A549 (cell line): ENCODE data around the gene BBS9. TPM values are rescaled to one million over a fixed set of nuclear protein-coding genes. Genes with fewer than 3 reads are reported as not detected.

Experiments used
- ATAC-seq, 2 experiments: fragments of 200-7000 bp in 1 of 2; fragments of >200 bp in 1 of 2; cut with Nextera tagmentation in 1 of 2; cut with Tn5 transposase in 1 of 2; 3 replicates each; pipeline versions ENCODE4 v1.8.0 to v1.9.1; 2018 to 2020; ENCODE audit warnings: mild to moderate bottlenecking in 1 of 2, moderate library complexity in 1 of 2
- CTCF ChIA-PET: fragments of 300-600 bp; sonication (Branson Sonifier 250); formaldehyde crosslinking; extraction: SDS; loops from one replicate; lab custom pipeline; 2021; ENCODE audit warnings: antibody characterized with exemption, inconsistent platforms; lab: Yijun Ruan, JAX
- POLR2A ChIA-PET: fragments of 350-600 bp; formaldehyde crosslinking; extraction: SDS; loops from one replicate; lab custom pipeline; 2021; ENCODE audit warnings: antibody characterized with exemption, inconsistent platforms; lab: Yijun Ruan, JAX
- DNase-seq, 2 experiments: peaks; one replicate each; pipeline versions ENCODE4 v3.0.0 to v3.0.0-alpha.2; 2011 to 2016; ENCODE audit warnings: low read depth in 1 of 2, low spot score in 1 of 2
- FAIRE-seq: peaks from 2 replicates; lab custom pipeline; 2011; peaks lifted over from hg19 to GRCh38; lab: Jason Lieb, UNC
- H3K27ac ChIP-seq, 2 experiments: fragments of >200 bp; sonication (Bioruptor Twin); formaldehyde crosslinking; 3 replicates each; pipeline ENCODE4 v1.5.1; 2016 to 2017
- H3K4me1 ChIP-seq: fragments of >200 bp; sonication (Bioruptor Twin); formaldehyde crosslinking; 3 replicates; pipeline ENCODE4 v1.6.1; 2016
- H3K4me2 ChIP-seq: fragments of >200 bp; sonication (Bioruptor Twin); formaldehyde crosslinking; 3 replicates; pipeline ENCODE4 v1.6.1; 2016
- H3K4me3 ChIP-seq: fragments of >200 bp; sonication (Bioruptor Twin); formaldehyde crosslinking; 3 replicates; pipeline ENCODE4 v1.5.1; 2016
- H3K9me3 ChIP-seq: fragments of >200 bp; sonication (Bioruptor Twin); formaldehyde crosslinking; 3 replicates; pipeline ENCODE4 v1.6.1; 2016
- BHLHE40 ChIP-seq: IDR thresholded peaks from 2 replicates; pipeline ENCODE4 v1.6.1; 2012; ENCODE audit warnings: low read depth, low read length, inconsistent platforms
- CBX2 ChIP-seq: fragments of 200-600 bp; sonication (generic); IDR thresholded peaks from 2 replicates; pipeline ENCODE4 v1.6.1; 2016; ENCODE audit warnings: low read depth, mild to moderate bottlenecking, borderline replicate concordance
- CBX8 ChIP-seq: fragments of 200-600 bp; sonication (generic); IDR thresholded peaks from 2 replicates; pipeline ENCODE4 v1.6.1; 2016
- CHD2 ChIP-seq: fragments of 150-350 bp; IDR thresholded peaks from 2 replicates; pipeline ENCODE4 v1.6.1; 2014; ENCODE audit warnings: low read length; ENCODE audit not compliant: partially characterized antibody
- CHD4 ChIP-seq: fragments of 200-600 bp; sonication (generic); IDR thresholded peaks from 2 replicates; pipeline ENCODE4 v1.6.1; 2016; ENCODE audit warnings: antibody characterized with exemption, mild to moderate bottlenecking, borderline replicate concordance
- ESRRA ChIP-seq: fragments of 150-350 bp; IDR thresholded peaks from 2 replicates; pipeline ENCODE4 v1.6.1; 2014; ENCODE audit warnings: mild to moderate bottlenecking, low read length, borderline replicate concordance
- FOSL2 ChIP-seq, 2 experiments: fragments of 450-650 bp in 1 of 2; fragments of >200 bp in 1 of 2; sonication (Bioruptor Twin) in 1 of 2; formaldehyde crosslinking; IDR thresholded peaks; 2 replicates each; pipeline versions ENCODE4 v1.5.0 to v1.6.1; 2016 to 2020; ENCODE audit warnings: mild to moderate bottlenecking in 1 of 2, moderate library complexity in 1 of 2
- FOXS1 ChIP-seq: fragments of 250-450 bp; sonication (Bioruptor Pico); IDR thresholded peaks from 2 replicates; pipeline ENCODE4 v1.5.0; 2020; ENCODE audit warnings: mild to moderate bottlenecking, moderate library complexity
- GATA3 ChIP-seq: IDR thresholded peaks from 2 replicates; pipeline ENCODE4 v1.6.1; 2012; ENCODE audit warnings: borderline replicate concordance
- JUN ChIP-seq, 2 experiments: fragments of >200 bp; sonication (Bioruptor Twin); formaldehyde crosslinking; IDR thresholded peaks; 2 replicates in 1 of 2; 3 replicates in 1 of 2; pipeline ENCODE4 v1.6.1; 2016 to 2017
- KDM1A ChIP-seq: fragments of 200-600 bp; sonication (generic); IDR thresholded peaks from 2 replicates; pipeline ENCODE4 v1.6.1; 2016; ENCODE audit warnings: low read depth, mild to moderate bottlenecking
- MAFK ChIP-seq: fragments of 450-650 bp; IDR thresholded peaks from 2 replicates; pipeline ENCODE4 v1.6.1; 2014; ENCODE audit not compliant: partially characterized antibody
- MAZ ChIP-seq: fragments of 150-350 bp; IDR thresholded peaks from 2 replicates; pipeline ENCODE4 v1.6.1; 2014; ENCODE audit warnings: antibody characterized with exemption, low read depth, low read length, borderline replicate concordance
- NPAS2 ChIP-seq: fragments of 250-450 bp; sonication (Bioruptor Pico); IDR thresholded peaks from 2 replicates; pipeline ENCODE4 v1.8.0; 2022; ENCODE audit warnings: mild to moderate bottlenecking, moderate library complexity, borderline replicate concordance
- NR3C1 ChIP-seq: fragments of >200 bp; sonication (Bioruptor Twin); formaldehyde crosslinking; IDR thresholded peaks from 3 replicates; pipeline ENCODE4 v1.6.1; 2017
- RARB ChIP-seq: fragments of 250-450 bp; sonication (Bioruptor Pico); IDR thresholded peaks from 2 replicates; pipeline ENCODE4 v1.8.0; 2021; ENCODE audit warnings: mild to moderate bottlenecking, moderate library complexity
- RCOR1 ChIP-seq: fragments of 150-350 bp; IDR thresholded peaks from 2 replicates; pipeline ENCODE4 v1.6.1; 2014; ENCODE audit warnings: antibody characterized with exemption, low read length, low read depth
- RNF2 ChIP-seq: fragments of 200-600 bp; sonication (generic); IDR thresholded peaks from 2 replicates; pipeline ENCODE4 v1.6.1; 2016; ENCODE audit warnings: low read depth, mild to moderate bottlenecking, antibody characterized with exemption, moderate library complexity, borderline replicate concordance
- TFCP2L1 ChIP-seq: fragments of 250-450 bp; sonication (Bioruptor Pico); IDR thresholded peaks from 2 replicates; pipeline ENCODE4 v1.5.0; 2021; ENCODE audit warnings: mild to moderate bottlenecking
- TP53 ChIP-seq: fragments of 250-450 bp; sonication (Bioruptor Pico); IDR thresholded peaks from 2 replicates; pipeline ENCODE4 v1.5.0; 2021; ENCODE audit warnings: mild to moderate bottlenecking, moderate library complexity
- ZC3H11A ChIP-seq: fragments of 450-650 bp; IDR thresholded peaks from 2 replicates; pipeline ENCODE4 v1.6.1; 2014; ENCODE audit warnings: antibody characterized with exemption, mild to moderate bottlenecking
- ZNF302 ChIP-seq: fragments of 250-450 bp; sonication (Bioruptor Pico); IDR thresholded peaks from 2 replicates; pipeline ENCODE4 v1.9.0; 2021; ENCODE audit warnings: inconsistent platforms, mild to moderate bottlenecking, moderate library complexity
- ZSCAN20 ChIP-seq: fragments of 250-450 bp; sonication (Bioruptor Pico); IDR thresholded peaks from 2 replicates; pipeline ENCODE4 v1.8.0; 2022; ENCODE audit warnings: mild to moderate bottlenecking, moderate library complexity
- WGBS: methylation state at CpG from one replicate; pipeline ENCODE4 v1.1.6; 2017; ENCODE audit errors: missing lambda C conversion rate; 5-methylcytosine and 5-hydroxymethylcytosine counted together
- polyA plus RNA-seq, 4 experiments: library from polyadenylated mRNA; depleted of rRNA in 3 of 4; stranded (reverse); fragments of >200 nt; fragmentation: RNase III in 1 of 4; extraction: RNeasy Plus Mini Kit Qiagen cat#74134 plus additional on column Dnase treatment in 1 of 4; gene quantifications; 2 replicates in 3 of 4; 3 replicates in 1 of 4; pipeline ENCODE4 v1.2.3, GENCODE V29; 2011 to 2017
- TF ChIP-seq, protein P1 (sequence below): fragments of 250-450 bp; sonication (Bioruptor Pico); IDR thresholded peaks from 2 replicates; pipeline ENCODE4 v1.5.0; 2020; ENCODE audit warnings: low read depth, mild to moderate bottlenecking, moderate library complexity
- TF ChIP-seq, protein P2 (sequence below): fragments of >200 bp; sonication (Bioruptor Twin); formaldehyde crosslinking; IDR thresholded peaks from 2 replicates; pipeline ENCODE4 v1.6.1; 2016
- TF ChIP-seq, protein P3 (sequence below): fragments of 450-650 bp; IDR thresholded peaks from 2 replicates; pipeline ENCODE4 v1.6.1; 2014; ENCODE audit warnings: antibody characterized with exemption

The BBS9 gene
- polyA plus RNA-seq, 2 of the 4 experiments (the other 2 are of a cell fraction) = 8.3 to 9.1 TPM

DNA sequence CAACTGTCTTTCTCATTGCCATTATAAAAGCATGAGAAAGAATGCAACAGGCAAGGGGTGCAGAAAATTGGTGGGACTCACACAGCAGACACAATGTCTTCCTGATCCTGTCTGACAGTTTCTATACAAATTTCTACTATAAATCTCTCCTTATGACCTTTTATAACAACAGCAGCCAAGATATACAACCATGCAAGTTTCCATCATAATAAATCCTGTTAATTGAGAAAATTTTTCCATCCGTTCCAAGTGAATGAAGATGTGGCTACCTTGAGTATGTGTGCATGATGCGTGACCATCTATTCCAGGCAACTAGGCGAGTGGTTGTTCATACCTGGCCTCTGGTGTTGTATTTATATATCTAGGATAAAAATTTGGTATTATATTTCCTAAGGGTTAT lies 216.7 kb downstream of the BBS9 start:
- 80% methylated on average over 3 of the region's 3 CpGs for WGBS
- Histone ChIP-seq H3K4me3 (no peak overlapping the region), H3K4me2 (no peak overlapping the region), H3K27ac (no peak overlapping the region), H3K4me1 (no peaks in the 10 kb centered on the region), H3K9me3 (no peaks in the 10 kb centered on the region)
- ChIA-PET CTCF (no interaction called here), POLR2A (no interaction called here)
- FAIRE-seq (no peak), DNase-seq (no peak), ATAC-seq (no peak)
- no peak for TF ChIP-seq CHD2
- no peak for TF ChIP-seq RARB (CRISPR knock-in tag)
- no peak for TF ChIP-seq RCOR1
- TF ChIP-seq RNF2 = no peak
- no peak for TF ChIP-seq FOXS1
- TF ChIP-seq FOSL2 (IDR thresholded peaks at IDR 0.05) = no peak
- TF ChIP-seq FOSL2 (CRISPR knock-in tag; IDR thresholded peaks at IDR 0.05) = no peak
- no peak for TF ChIP-seq TP53 (CRISPR knock-in tag)

DNA sequence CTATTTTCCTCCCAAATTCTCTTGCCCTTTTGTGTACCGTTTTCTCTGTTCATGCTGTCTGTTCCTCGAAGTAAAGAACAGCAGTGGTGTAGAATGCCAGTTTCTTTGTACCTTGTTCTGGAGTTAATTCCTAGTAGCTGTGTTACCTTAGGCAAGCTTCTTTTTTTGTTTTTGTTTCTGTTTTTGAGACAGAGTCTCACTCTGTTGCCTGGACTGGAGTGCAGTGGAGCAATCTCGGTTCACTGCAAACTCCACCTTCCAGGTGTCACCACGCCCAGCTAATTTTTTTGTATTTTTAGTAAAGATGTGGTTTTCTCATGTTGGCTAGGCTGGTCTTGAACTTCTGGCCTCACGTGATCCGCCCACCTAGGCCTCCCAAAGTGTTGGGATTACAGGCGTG lies 221.2 kb downstream of the BBS9 start:
- WGBS = 81% methylated on average over 7 of the region's 7 CpGs
- Histone ChIP-seq H3K4me2 (no peak overlapping the region), H3K27ac (no peak overlapping the region), H3K4me3 (no peak overlapping the region), H3K4me1 (no peaks in the 10 kb centered on the region), H3K9me3 (no peaks in the 10 kb centered on the region)
- DNase-seq = no peak
- no peak for ATAC-seq
- CTCF ChIA-PET = interaction anchor here (1.4 to 2.0 kb wide), 2 partner anchors 16 to 24 kb away, joined by 3 to 8 read pairs; no protein-coding TSS in a partner anchor
- FAIRE-seq = no peak
- POLR2A ChIA-PET = no interaction called here
- TF ChIP-seq, protein P1, sequence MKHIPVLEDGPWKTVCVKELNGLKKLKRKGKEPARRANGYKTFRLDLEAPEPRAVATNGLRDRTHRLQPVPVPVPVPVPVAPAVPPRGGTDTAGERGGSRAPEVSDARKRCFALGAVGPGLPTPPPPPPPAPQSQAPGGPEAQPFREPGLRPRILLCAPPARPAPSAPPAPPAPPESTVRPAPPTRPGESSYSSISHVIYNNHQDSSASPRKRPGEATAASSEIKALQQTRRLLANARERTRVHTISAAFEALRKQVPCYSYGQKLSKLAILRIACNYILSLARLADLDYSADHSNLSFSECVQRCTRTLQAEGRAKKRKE (CRISPR knock-in tag) = no peak

DNA sequence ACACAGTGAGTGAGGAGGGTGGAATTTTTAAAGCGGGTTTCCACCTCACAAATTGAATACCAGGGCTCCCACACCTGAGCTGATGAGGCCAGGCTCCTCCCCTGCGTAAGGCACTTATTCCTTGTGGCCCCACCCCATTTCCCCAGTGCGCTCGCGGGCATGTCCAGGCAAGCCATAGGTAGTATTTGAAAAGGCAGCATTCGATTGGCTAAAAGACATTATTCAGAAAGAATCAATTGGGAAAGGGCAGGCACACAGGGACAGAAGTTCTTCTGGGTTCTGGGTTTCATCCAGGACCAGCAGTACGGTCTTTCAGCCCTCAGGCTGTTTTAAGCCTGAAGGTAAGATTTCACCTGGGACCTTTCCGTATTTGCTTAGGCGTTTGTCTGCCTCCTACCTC lies 222.3 kb downstream of the BBS9 start:
- no peak for FAIRE-seq
- Histone ChIP-seq H3K27ac (no peak overlapping the region), H3K4me3 (no peak overlapping the region)

DNA sequence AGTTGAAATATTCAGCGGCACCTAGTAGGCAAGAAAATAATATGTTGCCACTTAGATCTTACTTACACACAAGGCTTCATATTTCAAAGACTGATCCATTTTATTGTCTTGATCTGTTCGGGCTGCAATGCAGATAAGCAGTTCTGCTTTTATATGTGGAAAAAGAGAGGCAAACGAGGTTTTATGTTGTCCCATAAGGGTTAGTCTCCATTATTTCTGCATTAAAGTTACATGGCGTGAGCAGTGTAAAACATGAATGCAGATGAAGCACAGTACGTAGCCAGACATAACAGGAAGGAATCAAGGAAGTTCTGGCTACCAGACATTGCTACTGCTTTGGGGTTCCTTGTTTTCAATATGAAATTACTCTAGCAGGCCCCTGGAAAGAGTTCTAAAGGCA lies 224.8 kb downstream of the BBS9 start:
- no peaks in the 10 kb centered on the region for H3K4me1 ChIP-seq
- no peak overlapping the region for H3K27ac ChIP-seq
- no peak overlapping the region for H3K4me2 ChIP-seq
- peak; percentile 43 for FAIRE-seq
- ATAC-seq = no peak
- 74% methylated on average over 5 of the region's 5 CpGs for WGBS
- ChIA-PET CTCF (no interaction called here), POLR2A (no interaction called here)
- H3K9me3 ChIP-seq = no peaks in the 10 kb centered on the region
- no peak overlapping the region for H3K4me3 ChIP-seq
- DNase-seq = no peak
- no peak for TF ChIP-seq ZNF302 (CRISPR knock-in tag)
- no peak for TF ChIP-seq CBX8
- no peak for TF ChIP-seq ESRRA
- no peak for TF ChIP-seq TP53 (CRISPR knock-in tag)
- TF ChIP-seq MAZ = no peak
- no peak for TF ChIP-seq CHD4
- TF ChIP-seq, protein P2, sequence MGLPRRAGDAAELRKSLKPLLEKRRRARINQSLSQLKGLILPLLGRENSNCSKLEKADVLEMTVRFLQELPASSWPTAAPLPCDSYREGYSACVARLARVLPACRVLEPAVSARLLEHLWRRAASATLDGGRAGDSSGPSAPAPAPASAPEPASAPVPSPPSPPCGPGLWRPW = no peak

More for the DNA sequence above, 222.3 kb downstream of the BBS9 start:
- ChIA-PET CTCF (no interaction called here), POLR2A (no interaction called here)
- no peaks in the 10 kb centered on the region for H3K4me1 ChIP-seq
- H3K9me3 ChIP-seq = no peaks in the 10 kb centered on the region
- TF ChIP-seq NPAS2 (CRISPR knock-in tag) = no peak
- TF ChIP-seq MAFK = no peak
- no peak for TF ChIP-seq JUN (IDR thresholded peaks at IDR 0.05)
- TF ChIP-seq GATA3 = no peak
- TF ChIP-seq, protein P3, sequence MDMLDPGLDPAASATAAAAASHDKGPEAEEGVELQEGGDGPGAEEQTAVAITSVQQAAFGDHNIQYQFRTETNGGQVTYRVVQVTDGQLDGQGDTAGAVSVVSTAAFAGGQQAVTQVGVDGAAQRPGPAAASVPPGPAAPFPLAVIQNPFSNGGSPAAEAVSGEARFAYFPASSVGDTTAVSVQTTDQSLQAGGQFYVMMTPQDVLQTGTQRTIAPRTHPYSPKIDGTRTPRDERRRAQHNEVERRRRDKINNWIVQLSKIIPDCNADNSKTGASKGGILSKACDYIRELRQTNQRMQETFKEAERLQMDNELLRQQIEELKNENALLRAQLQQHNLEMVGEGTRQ = no peak
- TF ChIP-seq KDM1A = no peak
- TF ChIP-seq CHD2 = no peak
- no peak for TF ChIP-seq BHLHE40
- no peak for TF ChIP-seq TFCP2L1
- no peak for TF ChIP-seq ZSCAN20
- TF ChIP-seq ZC3H11A = no peak
- no peak for TF ChIP-seq RCOR1
- TF ChIP-seq NR3C1 = no peak
- no peak for TF ChIP-seq CBX2
- 87% methylated on average over 9 of the region's 9 CpGs for WGBS
- no peak for ATAC-seq
- H3K4me2 ChIP-seq = no peak overlapping the region
- DNase-seq = no peak
